Stimulated activated effector memory CD8-positive, alpha-beta T cell treated with anti-CD3 and anti-CD28 coated beads, Interleukin-12 subunit alpha, Interleukin-12 subunit beta, amount 100 ng/mL, for 72 hours (primary cell): ENCODE measurements around the gene HRAS.

Experiments
- ATAC-seq: fragments of 150-1000 bp; cut with Tn5 transposase; 2 replicates; pipeline ENCODE4 v1.10.0; 2021
- DNase-seq, 2 donors: peaks; one replicate each; pipeline ENCODE4 v3.0.0; 2021 to 2022; ENCODE audit warnings: low spot score in 2 of 2
- H3K27ac Mint-ChIP-seq: one replicate; pipeline ENCODE4 v1.8.0; 2022; ENCODE audit warnings: mild to moderate bottlenecking, mixed read lengths
- H3K36me3 Mint-ChIP-seq: one replicate; pipeline ENCODE4 v1.8.0; 2022; ENCODE audit warnings: mild to moderate bottlenecking, mixed read lengths
- H3K4me1 Mint-ChIP-seq: one replicate; pipeline ENCODE4 v1.8.0; 2022; ENCODE audit warnings: mixed read lengths
- H3K4me3 Mint-ChIP-seq: one replicate; pipeline ENCODE4 v1.8.0; 2022; ENCODE audit warnings: mild to moderate bottlenecking, mixed read lengths
- H3K9me3 Mint-ChIP-seq: one replicate; pipeline ENCODE4 v1.8.0; 2022; ENCODE audit warnings: mixed read lengths

HRAS gene

GRCh38 chr11:490186-490929 lies 45.0 kb downstream of the HRAS start:
- Mint-ChIP-seq H3K4me1 (no peaks in the 10 kb centered on the region), H3K36me3 (peaks cover 19% of the 10 kb centered on the region), H3K4me3 (no peak overlapping the region), H3K9me3 (no peaks in the 10 kb centered on the region), H3K27ac (no peak overlapping the region)
- ATAC-seq = peak; percentile 17
- no peak for DNase-seq

GRCh38 chr11:489610-490185 lies 45.7 kb downstream of the HRAS start:
- Mint-ChIP-seq H3K4me1 (no peaks in the 10 kb centered on the region), H3K36me3 (peaks cover 15% of the 10 kb centered on the region), H3K4me3 (no peak overlapping the region), H3K9me3 (no peaks in the 10 kb centered on the region), H3K27ac (no peak overlapping the region)
- no peak for DNase-seq
- ATAC-seq = no peak

- Mint-ChIP-seq H3K9me3 (no peaks in the 10 kb centered on the region), H3K4me3 (no peak overlapping the region), H3K27ac (no peak overlapping the region), H3K4me1 (no peaks in the 10 kb centered on the region), H3K36me3 (peaks cover 9% of the 10 kb centered on the region)
- no peak for DNase-seq
- ATAC-seq = no peak
Measured at GRCh38 chr11:488992-489391, 46.4 kb downstream of the HRAS start.

DNA sequence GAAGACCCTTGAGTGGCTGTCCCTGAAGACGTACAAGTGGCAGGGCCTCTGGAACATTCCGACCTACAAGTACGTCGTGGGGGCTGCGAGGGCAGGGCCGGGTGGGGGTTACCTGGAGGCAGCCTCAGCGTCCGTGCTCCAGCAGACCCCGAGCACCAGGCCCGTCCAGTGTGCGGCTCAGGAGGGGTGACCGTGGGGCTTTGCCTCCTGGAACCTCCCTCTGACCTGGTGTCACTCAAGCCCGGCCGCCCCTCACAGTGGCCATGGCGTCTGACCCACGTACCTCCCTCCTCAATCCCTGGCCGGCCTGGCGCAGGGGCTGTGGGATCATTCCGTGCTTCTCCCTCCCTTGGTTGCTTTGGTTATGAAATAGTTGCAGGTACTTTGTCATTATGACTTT lies 46.8 kb downstream of the HRAS start:
- Mint-ChIP-seq H3K4me1 (no peaks in the 10 kb centered on the region), H3K36me3 (peaks cover 9% of the 10 kb centered on the region), H3K27ac (no peak overlapping the region), H3K4me3 (no peak overlapping the region), H3K9me3 (no peaks in the 10 kb centered on the region)
- DNase-seq (no peak), ATAC-seq (no peak)

DNA sequence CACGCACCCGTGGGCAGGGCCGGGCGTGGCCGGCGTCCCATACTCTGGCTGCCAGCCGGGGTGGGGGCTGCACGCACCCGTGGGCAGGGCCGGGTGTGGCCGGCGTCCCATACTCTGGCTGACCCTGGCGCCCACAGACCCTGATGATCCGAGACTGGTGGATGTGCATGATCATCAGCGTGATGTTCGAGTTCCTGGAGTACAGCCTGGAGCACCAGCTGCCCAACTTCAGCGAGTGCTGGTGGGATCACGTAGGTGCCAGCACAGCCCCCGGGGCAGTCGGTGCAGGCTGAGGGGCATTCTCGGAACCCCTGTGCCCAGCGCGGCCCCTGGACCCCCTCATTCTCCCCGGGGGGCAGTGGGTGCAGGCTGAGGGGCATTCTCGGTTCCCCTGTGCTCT lies 47.3 kb downstream of the HRAS start:
- Mint-ChIP-seq H3K4me1 (no peaks in the 10 kb centered on the region), H3K9me3 (no peaks in the 10 kb centered on the region), H3K4me3 (no peak overlapping the region), H3K27ac (no peak overlapping the region), H3K36me3 (peaks cover 9% of the 10 kb centered on the region)
- DNase-seq = no peak
- no peak for ATAC-seq

DNA sequence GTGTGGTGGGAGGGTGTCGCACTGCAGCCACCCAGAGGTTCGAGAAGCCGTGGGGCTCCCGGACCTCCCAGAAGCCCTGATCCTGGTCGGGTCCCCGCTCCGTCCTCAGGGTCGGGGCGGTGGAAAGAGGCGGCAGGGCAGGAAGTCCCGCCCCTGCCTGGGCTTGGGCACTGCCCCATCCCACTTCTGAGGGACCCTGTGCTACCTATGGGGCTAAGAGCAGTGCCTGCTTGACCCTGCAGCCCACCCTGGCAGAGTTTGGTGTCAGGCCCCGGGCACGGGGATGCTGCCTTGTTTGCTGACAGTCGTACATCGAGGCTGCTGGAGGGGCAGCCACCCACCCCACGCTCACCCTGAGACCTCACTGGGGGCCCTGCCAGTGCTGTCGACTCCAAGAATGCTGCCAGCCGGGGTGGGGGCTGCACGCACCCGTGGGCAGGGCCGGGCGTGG lies 47.8 kb downstream of the HRAS start:
- Mint-ChIP-seq H3K9me3 (no peaks in the 10 kb centered on the region), H3K4me1 (no peaks in the 10 kb centered on the region), H3K4me3 (no peak overlapping the region), H3K36me3 (peaks cover 4% of the 10 kb centered on the region), H3K27ac (no peak overlapping the region)
- DNase-seq (no peak), ATAC-seq (no peak)

DNA sequence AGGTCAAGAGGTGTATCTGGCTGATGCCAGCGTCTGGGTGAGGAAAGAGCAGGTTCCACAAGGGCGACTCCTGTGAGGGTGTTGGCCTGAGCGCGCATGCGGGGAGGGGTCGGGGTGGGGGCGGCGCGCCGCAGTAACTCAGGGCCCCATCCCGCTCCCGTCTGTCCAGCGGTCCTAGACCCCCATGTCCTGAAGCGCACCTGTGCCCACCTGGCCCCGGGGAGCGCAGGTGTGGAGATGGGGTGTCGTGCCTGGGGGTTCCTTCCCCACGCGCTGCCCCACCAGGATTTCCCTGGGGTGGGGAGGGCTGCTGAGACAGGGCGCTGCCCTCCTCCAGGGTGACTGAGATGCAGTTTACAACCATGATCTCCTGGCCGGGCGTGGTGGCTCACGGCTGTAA lies 49.2 kb downstream of the HRAS start:
- ATAC-seq (no peak), DNase-seq (no peak)
- Mint-ChIP-seq H3K36me3 (no peaks in the 10 kb centered on the region), H3K27ac (no peak overlapping the region), H3K9me3 (no peaks in the 10 kb centered on the region), H3K4me1 (no peaks in the 10 kb centered on the region), H3K4me3 (no peak overlapping the region)

DNA sequence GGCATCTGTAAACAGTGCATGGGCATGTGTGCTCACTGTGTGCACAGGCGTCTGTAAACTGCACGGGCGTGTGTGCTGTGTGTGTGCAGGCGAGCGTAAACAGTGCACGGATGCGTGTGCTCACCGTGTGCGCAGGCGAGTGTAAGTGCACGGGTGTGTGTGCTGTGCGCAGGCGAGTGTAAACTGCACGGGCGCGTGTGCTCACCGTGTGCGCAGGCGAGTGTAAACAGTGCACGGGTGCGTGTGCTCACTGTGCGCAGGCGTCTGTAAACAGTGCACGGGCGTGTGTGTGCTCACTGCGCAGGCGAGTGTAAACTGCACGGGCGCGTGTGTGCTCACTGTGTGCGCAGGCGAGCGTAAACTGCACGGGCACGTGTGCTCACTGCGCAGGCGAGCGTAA lies 50.8 kb downstream of the HRAS start:
- H3K36me3 Mint-ChIP-seq = no peaks in the 10 kb centered on the region
- no peaks in the 10 kb centered on the region for H3K4me1 Mint-ChIP-seq
- ATAC-seq (no peak), DNase-seq (no peak)
- no peak overlapping the region for H3K4me3 Mint-ChIP-seq
- H3K27ac Mint-ChIP-seq = no peak overlapping the region
- no peaks in the 10 kb centered on the region for H3K9me3 Mint-ChIP-seq
